MM.1S (cell line): Measurements from ENCODE around the gene SNTG2.

Experiments used
- DNase-seq: peaks from one replicate; pipeline ENCODE4 v3.0.0-alpha.2; 2015
- H2AFZ ChIP-seq: fragments of 300-600 bp; sonication (generic); 2 replicates; pipeline ENCODE4 v1.6.0; 2016; ENCODE audit warnings: antibody characterized with exemption, low read length
- H3F3A ChIP-seq: fragments of 300-600 bp; sonication (generic); 2 replicates; pipeline ENCODE4 v1.6.1; 2016; ENCODE audit warnings: mild to moderate bottlenecking, antibody characterized with exemption, low read length, moderate library complexity, mixed read lengths; ENCODE audit not compliant: insufficient read depth
- H3K27ac ChIP-seq: fragments of 300-600 bp; sonication (generic); 2 replicates; pipeline ENCODE4 v1.5.1; 2016; ENCODE audit warnings: mild to moderate bottlenecking, low read length
- H3K27me3 ChIP-seq: fragments of 300-600 bp; sonication (generic); replicated peaks from 2 replicates; pipeline ENCODE4 v1.6.0; 2016; ENCODE audit warnings: low read length; ENCODE audit not compliant: insufficient read depth
- H3K36me3 ChIP-seq: fragments of 300-600 bp; sonication (generic); replicated peaks from 2 replicates; pipeline ENCODE4 v1.6.1; 2016; ENCODE audit warnings: mild to moderate bottlenecking, low read length, mixed read lengths; ENCODE audit not compliant: insufficient read depth
- H3K4me1 ChIP-seq: fragments of 300-600 bp; sonication (generic); 2 replicates; pipeline ENCODE4 v1.6.1; 2016; ENCODE audit warnings: low read length, mixed read lengths
- H3K4me2 ChIP-seq: fragments of 300-600 bp; sonication (generic); 2 replicates; pipeline ENCODE4 v1.6.0; 2016; ENCODE audit warnings: low read depth, low read length
- H3K4me3 ChIP-seq: fragments of 300-600 bp; sonication (generic); 2 replicates; pipeline ENCODE4 v1.5.1; 2016; ENCODE audit warnings: low read length, mixed read lengths
- H3K79me2 ChIP-seq: fragments of 300-600 bp; sonication (generic); 2 replicates; pipeline ENCODE4 v1.6.1; 2016; ENCODE audit warnings: mixed run types, low read length, mixed read lengths
- H3K9ac ChIP-seq: fragments of 300-600 bp; sonication (generic); 2 replicates; pipeline ENCODE4 v1.6.1; 2016; ENCODE audit warnings: low read length, mixed read lengths
- H3K9me2 ChIP-seq: fragments of 300-600 bp; sonication (generic); replicated peaks from 2 replicates; pipeline ENCODE4 v1.6.1; 2016; ENCODE audit warnings: mild to moderate bottlenecking, low read length, mixed read lengths; ENCODE audit not compliant: insufficient read depth
- H3K9me3 ChIP-seq: fragments of 300-600 bp; sonication (generic); replicated peaks from 2 replicates; pipeline ENCODE4 v1.6.1; 2016; ENCODE audit warnings: mild to moderate bottlenecking, low read length, mixed read lengths; ENCODE audit not compliant: insufficient read depth
- H4K20me1 ChIP-seq: fragments of 300-600 bp; sonication (generic); 2 replicates; pipeline ENCODE4 v1.6.1; 2016; ENCODE audit warnings: mild to moderate bottlenecking, low read length, moderate library complexity, mixed read lengths; ENCODE audit not compliant: insufficient read depth
- CTCF ChIP-seq: fragments of 300-600 bp; sonication (generic); IDR thresholded peaks from 2 replicates; pipeline ENCODE4 v1.5.1; 2016; ENCODE audit warnings: antibody characterized with exemption, low read length, mixed read lengths
- EZH2 ChIP-seq: fragments of 300-600 bp; sonication (generic); optimal IDR thresholded peaks from 2 replicates; pipeline ENCODE3; 2017; ENCODE audit warnings: low read depth, mild to moderate bottlenecking, antibody characterized with exemption, low read length, mixed read lengths
- EZH2phosphoT487 ChIP-seq: fragments of 300-600 bp; sonication (generic); IDR thresholded peaks from 2 replicates; pipeline ENCODE4 v1.6.1; 2018; ENCODE audit warnings: antibody characterized with exemption, low read length

Gene SNTG2

GRCh38 chr2:1069847-1070246, 119.2 kb downstream of the SNTG2 start:
- no peaks in the 10 kb centered on the region for H3K9me2 ChIP-seq
- H3K4me3 ChIP-seq, result no peak overlapping the region
- no peak overlapping the region for H3K27ac ChIP-seq
- no peak overlapping the region for H2AFZ ChIP-seq
- H3K9me3 ChIP-seq, result no peaks in the 10 kb centered on the region
- no peak overlapping the region for H3K4me2 ChIP-seq
- no peaks in the 10 kb centered on the region for H3K36me3 ChIP-seq
- TF ChIP-seq CTCF, result no peak
- no peak for DNase-seq
- H3K4me1 ChIP-seq, result no peaks in the 10 kb centered on the region
- no peaks in the 10 kb centered on the region for H3K27me3 ChIP-seq
- no peak overlapping the region for H3K9ac ChIP-seq
- no peaks in the 10 kb centered on the region for H3F3A ChIP-seq
- no peaks in the 10 kb centered on the region for H4K20me1 ChIP-seq
- H3K79me2 ChIP-seq, result no peaks in the 10 kb centered on the region

GRCh38 chr2:1070601-1071000, 120.0 kb downstream of the SNTG2 start:
- H3K4me2 ChIP-seq, result no peak overlapping the region
- no peak for DNase-seq
- H3K27ac ChIP-seq, result no peak overlapping the region

GRCh38 chr2:1071650-1072049, 121.0 kb downstream of the SNTG2 start:
- Histone ChIP-seq H3K4me1 (no peaks in the 10 kb centered on the region), H3K4me2 (no peak overlapping the region), H3K79me2 (no peaks in the 10 kb centered on the region), H3F3A (no peaks in the 10 kb centered on the region), H3K27ac (no peak overlapping the region), H3K9ac (no peak overlapping the region), H3K9me2 (no peaks in the 10 kb centered on the region), H2AFZ (no peak overlapping the region), H3K9me3 (no peaks in the 10 kb centered on the region), H3K27me3 (no peaks in the 10 kb centered on the region), H3K4me3 (no peak overlapping the region), H3K36me3 (no peaks in the 10 kb centered on the region), H4K20me1 (no peaks in the 10 kb centered on the region)
- no peak for DNase-seq
- no peak for TF ChIP-seq EZH2phosphoT487
- TF ChIP-seq EZH2, result no peak
- no peak for TF ChIP-seq CTCF

More at GRCh38 chr2:1070601-1071000, 120.0 kb downstream of the SNTG2 start:
- Histone ChIP-seq H2AFZ (no peak overlapping the region), H3K9me3 (no peaks in the 10 kb centered on the region), H3K27me3 (no peaks in the 10 kb centered on the region), H3K36me3 (no peaks in the 10 kb centered on the region), H3K9ac (no peak overlapping the region), H3K4me1 (no peaks in the 10 kb centered on the region), H3K4me3 (no peak overlapping the region), H3K9me2 (no peaks in the 10 kb centered on the region), H3K79me2 (no peaks in the 10 kb centered on the region), H3F3A (no peaks in the 10 kb centered on the region), H4K20me1 (no peaks in the 10 kb centered on the region)
- TF ChIP-seq EZH2 (no peak), EZH2phosphoT487 (no peak), CTCF (no peak)
